A549 (cell line): ENCODE data around the gene KLHDC1. TPM values are rescaled to one million over a fixed set of nuclear protein-coding genes. Genes with fewer than 3 reads are reported as not detected.

Source experiments
- ATAC-seq, 2 experiments: fragments of 200-7000 bp in 1 of 2; fragments of >200 bp in 1 of 2; cut with Nextera tagmentation in 1 of 2; cut with Tn5 transposase in 1 of 2; 3 replicates each; pipeline versions ENCODE4 v1.8.0 to v1.9.1; 2018 to 2020; ENCODE audit warnings: mild to moderate bottlenecking in 1 of 2, moderate library complexity in 1 of 2
- CTCF ChIA-PET: fragments of 300-600 bp; sonication (Branson Sonifier 250); formaldehyde crosslinking; extraction: SDS; loops from one replicate; lab custom pipeline; 2021; ENCODE audit warnings: antibody characterized with exemption, inconsistent platforms; lab: Yijun Ruan, JAX
- POLR2A ChIA-PET: fragments of 350-600 bp; formaldehyde crosslinking; extraction: SDS; loops from one replicate; lab custom pipeline; 2021; ENCODE audit warnings: antibody characterized with exemption, inconsistent platforms; lab: Yijun Ruan, JAX
- DNase-seq, 2 experiments: peaks; one replicate each; pipeline versions ENCODE4 v3.0.0 to v3.0.0-alpha.2; 2011 to 2016; ENCODE audit warnings: low read depth in 1 of 2, low spot score in 1 of 2
- FAIRE-seq: peaks from 2 replicates; lab custom pipeline; 2011; peaks lifted over from hg19 to GRCh38; lab: Jason Lieb, UNC
- H3K27ac ChIP-seq, 2 experiments: fragments of >200 bp; sonication (Bioruptor Twin); formaldehyde crosslinking; 3 replicates each; pipeline ENCODE4 v1.5.1; 2016 to 2017
- H3K4me1 ChIP-seq: fragments of >200 bp; sonication (Bioruptor Twin); formaldehyde crosslinking; 3 replicates; pipeline ENCODE4 v1.6.1; 2016
- H3K4me2 ChIP-seq: fragments of >200 bp; sonication (Bioruptor Twin); formaldehyde crosslinking; 3 replicates; pipeline ENCODE4 v1.6.1; 2016
- H3K4me3 ChIP-seq: fragments of >200 bp; sonication (Bioruptor Twin); formaldehyde crosslinking; 3 replicates; pipeline ENCODE4 v1.5.1; 2016
- H3K9me3 ChIP-seq: fragments of >200 bp; sonication (Bioruptor Twin); formaldehyde crosslinking; 3 replicates; pipeline ENCODE4 v1.6.1; 2016
- CHD2 ChIP-seq: fragments of 150-350 bp; IDR thresholded peaks from 2 replicates; pipeline ENCODE4 v1.6.1; 2014; ENCODE audit warnings: low read length; ENCODE audit not compliant: partially characterized antibody
- E2F6 ChIP-seq: IDR thresholded peaks from 2 replicates; pipeline ENCODE4 v1.6.1; 2012; ENCODE audit warnings: low read depth, borderline replicate concordance
- EHMT2 ChIP-seq: fragments of 200-600 bp; sonication (generic); IDR thresholded peaks from 2 replicates; pipeline ENCODE4 v1.6.1; 2016; ENCODE audit warnings: antibody characterized with exemption, low read depth, mild to moderate bottlenecking, moderate library complexity
- FOXS1 ChIP-seq: fragments of 250-450 bp; sonication (Bioruptor Pico); IDR thresholded peaks from 2 replicates; pipeline ENCODE4 v1.5.0; 2020; ENCODE audit warnings: mild to moderate bottlenecking, moderate library complexity
- GATA3 ChIP-seq: IDR thresholded peaks from 2 replicates; pipeline ENCODE4 v1.6.1; 2012; ENCODE audit warnings: borderline replicate concordance
- HEYL ChIP-seq: fragments of 250-450 bp; sonication (Bioruptor Pico); IDR thresholded peaks from 2 replicates; pipeline ENCODE4 v1.8.0; 2021; ENCODE audit warnings: mild to moderate bottlenecking, moderate library complexity
- HOXA7 ChIP-seq: fragments of 250-450 bp; sonication (Bioruptor Pico); IDR thresholded peaks from 2 replicates; pipeline ENCODE4 v1.5.0; 2020; ENCODE audit warnings: mild to moderate bottlenecking, moderate library complexity
- JUN ChIP-seq, 2 experiments: fragments of >200 bp; sonication (Bioruptor Twin); formaldehyde crosslinking; IDR thresholded peaks; 2 replicates in 1 of 2; 3 replicates in 1 of 2; pipeline ENCODE4 v1.6.1; 2016 to 2017
- MAFK ChIP-seq: fragments of 450-650 bp; IDR thresholded peaks from 2 replicates; pipeline ENCODE4 v1.6.1; 2014; ENCODE audit not compliant: partially characterized antibody
- MAX ChIP-seq: IDR thresholded peaks from 2 replicates; pipeline ENCODE4 v1.6.1; 2012
- NPAS2 ChIP-seq: fragments of 250-450 bp; sonication (Bioruptor Pico); IDR thresholded peaks from 2 replicates; pipeline ENCODE4 v1.8.0; 2022; ENCODE audit warnings: mild to moderate bottlenecking, moderate library complexity, borderline replicate concordance
- RAD21 ChIP-seq, 2 experiments: fragments of >200 bp in 1 of 2; sonication (Bioruptor Twin) in 1 of 2; formaldehyde crosslinking in 1 of 2; IDR thresholded peaks in 1 of 2; conservative IDR thresholded peaks in 1 of 2; 2 replicates in 1 of 2; 3 replicates in 1 of 2; pipeline ENCODE4 v1.6.1; 2012 to 2018; ENCODE audit warnings: inconsistent platforms in 1 of 2
- RARB ChIP-seq: fragments of 250-450 bp; sonication (Bioruptor Pico); IDR thresholded peaks from 2 replicates; pipeline ENCODE4 v1.8.0; 2021; ENCODE audit warnings: mild to moderate bottlenecking, moderate library complexity
- RCOR1 ChIP-seq: fragments of 150-350 bp; IDR thresholded peaks from 2 replicates; pipeline ENCODE4 v1.6.1; 2014; ENCODE audit warnings: antibody characterized with exemption, low read length, low read depth
- TFCP2L1 ChIP-seq: fragments of 250-450 bp; sonication (Bioruptor Pico); IDR thresholded peaks from 2 replicates; pipeline ENCODE4 v1.5.0; 2021; ENCODE audit warnings: mild to moderate bottlenecking
- ZNF302 ChIP-seq: fragments of 250-450 bp; sonication (Bioruptor Pico); IDR thresholded peaks from 2 replicates; pipeline ENCODE4 v1.9.0; 2021; ENCODE audit warnings: inconsistent platforms, mild to moderate bottlenecking, moderate library complexity
- WGBS: methylation state at CpG from one replicate; pipeline ENCODE4 v1.1.6; 2017; ENCODE audit errors: missing lambda C conversion rate; 5-methylcytosine and 5-hydroxymethylcytosine counted together
- polyA plus RNA-seq, 4 experiments: library from polyadenylated mRNA; depleted of rRNA in 3 of 4; stranded (reverse); fragments of >200 nt; fragmentation: RNase III in 1 of 4; extraction: RNeasy Plus Mini Kit Qiagen cat#74134 plus additional on column Dnase treatment in 1 of 4; gene quantifications; 2 replicates in 3 of 4; 3 replicates in 1 of 4; pipeline ENCODE4 v1.2.3, GENCODE V29; 2011 to 2017
- TF ChIP-seq, protein P1 (sequence below): fragments of 200-600 bp; sonication (generic); IDR thresholded peaks from 2 replicates; pipeline ENCODE4 v1.6.1; 2016; ENCODE audit warnings: antibody characterized with exemption, mild to moderate bottlenecking, moderate library complexity

The KLHDC1 gene
- polyA plus RNA-seq, 2 of the 4 experiments (the other 2 are of a cell fraction): 0.74 to 1.1 TPM

DNA sequence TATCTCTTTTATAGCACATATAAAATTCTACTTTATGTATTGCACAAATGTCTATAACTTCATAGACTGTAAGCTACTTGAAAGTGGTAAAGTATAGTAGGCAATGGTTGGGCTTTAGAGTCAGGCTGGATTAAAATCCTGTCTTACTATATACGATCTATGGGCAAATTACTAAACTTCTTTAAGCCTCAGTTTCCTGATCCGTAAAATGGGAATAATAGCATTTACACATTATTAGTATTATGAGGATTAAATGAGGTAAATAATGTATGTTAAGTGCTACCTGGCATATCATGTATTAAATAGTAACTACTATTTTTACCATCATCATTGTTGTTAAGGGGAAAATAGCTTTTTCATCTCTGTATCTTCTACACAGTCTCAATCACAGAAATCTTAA, 19.3 kb upstream of the KLHDC1 start:
- Histone ChIP-seq H3K4me2 (no peak overlapping the region), H3K4me3 (no peak overlapping the region), H3K27ac (no peak overlapping the region), H3K4me1 (no peaks in the 10 kb centered on the region), H3K9me3 (no peaks in the 10 kb centered on the region)
- 86% methylated on average over 2 of the region's 2 CpGs for WGBS
- CTCF ChIA-PET: no interaction called here
- FAIRE-seq (no peak), DNase-seq (no peak), ATAC-seq (no peak)
- no peak for TF ChIP-seq HOXA7
- no peak for TF ChIP-seq HEYL
- no peak for TF ChIP-seq CHD2
- POLR2A ChIA-PET: no interaction called here

- no peak for TF ChIP-seq E2F6
- TF ChIP-seq RAD21 (conservative IDR thresholded peaks at IDR 0.05 in 1 of 2, IDR thresholded peaks at IDR 0.05 in 1 of 2): no peak
- FAIRE-seq: no peak
- ChIA-PET POLR2A (no interaction called here), CTCF (interaction anchor here (1.0 to 3.0 kb wide), 4 partner anchors 10 to 19 kb away, joined by 3 to 15 read pairs (median 5); partner anchors contain the start of gene POLE2)
- ATAC-seq: peak; percentile 88 to 90
- no peaks in the 10 kb centered on the region for H3K9me3 ChIP-seq
- no peaks in the 10 kb centered on the region for H3K4me1 ChIP-seq
- no peak overlapping the region for H3K27ac ChIP-seq
- H3K4me3 ChIP-seq: no peak overlapping the region
- 96% methylated on average over 4 of the region's 4 CpGs for WGBS
- no peak overlapping the region for H3K4me2 ChIP-seq
- DNase-seq: peak in 1 of 2 experiments; percentile 33
Measured at GRCh38 chr14:49677643-49678042, 15.3 kb upstream of the KLHDC1 start.

GRCh38 chr14:49679271-49679670, 13.6 kb upstream of the KLHDC1 start:
- H3K4me2 ChIP-seq: no peak overlapping the region

DNA sequence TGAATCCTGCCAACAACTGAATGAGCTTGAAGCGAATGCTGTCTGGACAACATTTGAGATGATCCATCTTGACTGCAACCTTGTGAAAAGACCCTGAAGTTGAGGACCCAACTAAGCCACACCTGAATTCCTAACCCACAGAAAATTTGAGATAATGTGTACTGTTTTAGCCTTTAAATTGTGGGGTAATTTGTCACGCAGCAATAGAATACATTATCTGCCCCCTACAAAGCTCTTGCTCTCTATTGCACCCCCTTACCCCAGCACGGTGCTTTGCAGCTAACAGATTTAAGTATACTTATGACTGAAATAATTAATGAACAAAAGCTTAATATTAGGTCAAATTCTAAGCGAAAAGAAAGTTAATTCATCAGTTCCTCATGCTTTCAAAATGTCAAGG, 6.5 kb upstream of the KLHDC1 start:
- POLR2A ChIA-PET: no interaction called here
- Histone ChIP-seq H3K27ac (no peak overlapping the region), H3K4me2 (no peak overlapping the region), H3K4me1 (peaks cover 9% of the 10 kb centered on the region; the same call in 1 of the 3 replicates), H3K9me3 (no peaks in the 10 kb centered on the region), H3K4me3 (no peak overlapping the region)
- no peak for ATAC-seq
- CTCF ChIA-PET: interaction anchor here (1.0 to 2.8 kb wide), 3 partner anchors 9 to 80 kb away, joined by 4 to 15 read pairs (median 5); partner anchors contain the start of gene DNAAF2
- no peak for DNase-seq
- TF ChIP-seq, protein P1, sequence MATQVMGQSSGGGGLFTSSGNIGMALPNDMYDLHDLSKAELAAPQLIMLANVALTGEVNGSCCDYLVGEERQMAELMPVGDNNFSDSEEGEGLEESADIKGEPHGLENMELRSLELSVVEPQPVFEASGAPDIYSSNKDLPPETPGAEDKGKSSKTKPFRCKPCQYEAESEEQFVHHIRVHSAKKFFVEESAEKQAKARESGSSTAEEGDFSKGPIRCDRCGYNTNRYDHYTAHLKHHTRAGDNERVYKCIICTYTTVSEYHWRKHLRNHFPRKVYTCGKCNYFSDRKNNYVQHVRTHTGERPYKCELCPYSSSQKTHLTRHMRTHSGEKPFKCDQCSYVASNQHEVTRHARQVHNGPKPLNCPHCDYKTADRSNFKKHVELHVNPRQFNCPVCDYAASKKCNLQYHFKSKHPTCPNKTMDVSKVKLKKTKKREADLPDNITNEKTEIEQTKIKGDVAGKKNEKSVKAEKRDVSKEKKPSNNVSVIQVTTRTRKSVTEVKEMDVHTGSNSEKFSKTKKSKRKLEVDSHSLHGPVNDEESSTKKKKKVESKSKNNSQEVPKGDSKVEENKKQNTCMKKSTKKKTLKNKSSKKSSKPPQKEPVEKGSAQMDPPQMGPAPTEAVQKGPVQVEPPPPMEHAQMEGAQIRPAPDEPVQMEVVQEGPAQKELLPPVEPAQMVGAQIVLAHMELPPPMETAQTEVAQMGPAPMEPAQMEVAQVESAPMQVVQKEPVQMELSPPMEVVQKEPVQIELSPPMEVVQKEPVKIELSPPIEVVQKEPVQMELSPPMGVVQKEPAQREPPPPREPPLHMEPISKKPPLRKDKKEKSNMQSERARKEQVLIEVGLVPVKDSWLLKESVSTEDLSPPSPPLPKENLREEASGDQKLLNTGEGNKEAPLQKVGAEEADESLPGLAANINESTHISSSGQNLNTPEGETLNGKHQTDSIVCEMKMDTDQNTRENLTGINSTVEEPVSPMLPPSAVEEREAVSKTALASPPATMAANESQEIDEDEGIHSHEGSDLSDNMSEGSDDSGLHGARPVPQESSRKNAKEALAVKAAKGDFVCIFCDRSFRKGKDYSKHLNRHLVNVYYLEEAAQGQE: no peak
- TF ChIP-seq NPAS2 (CRISPR knock-in tag): no peak
- 88% methylated on average over 4 of the region's 4 CpGs for WGBS
- FAIRE-seq: no peak

More at GRCh38 chr14:49679271-49679670, 13.6 kb upstream of the KLHDC1 start:
- POLR2A ChIA-PET: no interaction called here
- TF ChIP-seq RCOR1: no peak
- TF ChIP-seq FOXS1 (CRISPR knock-in tag): no peak
- no peak for TF ChIP-seq MAFK
- TF ChIP-seq MAX: no peak
- TF ChIP-seq RARB (CRISPR knock-in tag): no peak
- TF ChIP-seq GATA3: no peak
- no peak for TF ChIP-seq JUN (IDR thresholded peaks at IDR 0.05)
- no peak for TF ChIP-seq NPAS2 (CRISPR knock-in tag)
- TF ChIP-seq ZNF302: no peak
- TF ChIP-seq EHMT2: no peak
- TF ChIP-seq TFCP2L1 (CRISPR knock-in tag): no peak
- Histone ChIP-seq H3K4me3 (no peak overlapping the region), H3K4me1 (no peaks in the 10 kb centered on the region), H3K27ac (no peak overlapping the region), H3K9me3 (no peaks in the 10 kb centered on the region)
- CTCF ChIA-PET: no interaction called here
- no peak for FAIRE-seq
- 55% methylated on average over 2 of the region's 2 CpGs for WGBS
- ATAC-seq: no peak
- DNase-seq: no peak
